ENCODE results near the gene ANKRD27. TPM values are rescaled to one million over a fixed set of nuclear protein-coding genes. Genes with fewer than 3 reads are reported as not detected.
A peak's percentile ranks its signal among the peaks of the same experiment; 100 is the strongest.

The ANKRD27 gene
- total and polyA plus RNA-seq, 2 donors, result 19.1 to 25.8 TPM

DNA sequence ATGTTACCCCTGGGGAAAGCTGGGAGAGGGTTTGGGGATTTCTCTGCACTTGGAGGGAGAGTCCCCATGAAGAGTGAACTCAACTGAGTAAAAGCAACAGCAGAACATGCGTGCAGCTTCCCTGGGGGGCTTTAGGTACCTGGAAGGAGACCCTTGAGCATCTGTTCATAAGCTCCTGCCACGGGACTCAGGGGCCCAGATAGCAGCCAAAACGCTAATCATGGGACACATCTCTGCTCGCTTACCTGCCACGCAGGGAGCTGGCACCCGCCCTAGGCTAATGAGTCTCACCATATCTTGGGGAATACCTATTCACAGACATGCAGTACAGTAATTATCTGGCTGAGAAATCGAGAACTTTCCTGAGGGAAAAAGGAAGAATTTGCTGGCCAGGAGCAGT is 60.1 kb downstream of the ANKRD27 start:
- 98% methylated on average over 7 of the region's 7 CpGs for WGBS
- H3K27me3 ChIP-seq (ENCODE audit: control insufficient read depth in 2 of 2, insufficient read depth in 1 of 2, low read length in 1 of 2), result no peaks in the 10 kb centered on the region
- H3K36me3 ChIP-seq (ENCODE audit: control insufficient read depth in 2 of 2, insufficient read depth in 2 of 2, low read length in 1 of 2), result peaks cover 45 to 50% of the 10 kb centered on the region in 2 donors
- DNase-seq (ENCODE audit: low read depth in 6 of 9, low spot score in 9 of 9), result no peak
- no peaks in the 10 kb centered on the region for H3K4me1 ChIP-seq (ENCODE audit: control insufficient read depth in 2 of 2, insufficient read depth in 2 of 2, low read length in 2 of 2)
- H3K9me3 ChIP-seq (ENCODE audit: control insufficient read depth in 2 of 2, insufficient read depth in 1 of 2, low read length in 1 of 2), result no peaks in the 10 kb centered on the region
- no peak overlapping the region for H3K4me3 ChIP-seq (ENCODE audit: low read length in 2 of 2)
- no peak overlapping the region for H3K27ac ChIP-seq (ENCODE audit: low read depth in 1 of 2, low read length in 1 of 2)

DNA sequence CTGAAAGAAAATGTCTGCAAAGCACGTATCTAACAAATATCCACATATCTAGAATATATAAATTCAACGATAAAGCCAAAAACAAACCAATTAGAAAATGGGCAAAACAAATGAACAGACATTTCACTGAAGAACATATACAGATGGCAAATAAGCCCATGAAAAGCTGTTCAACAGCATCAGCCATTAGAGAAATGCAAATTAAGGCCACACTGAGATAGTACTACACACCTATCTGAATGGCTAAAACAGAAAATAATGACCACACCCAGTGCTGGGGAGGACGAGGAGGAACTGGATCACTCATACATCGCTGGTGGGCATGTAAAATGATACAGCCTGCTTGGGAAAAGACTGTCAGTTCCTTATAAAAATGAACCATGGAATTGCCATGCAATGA is 62.0 kb downstream of the ANKRD27 start:
- no peak overlapping the region for H3K4me3 ChIP-seq (ENCODE audit: low read length in 2 of 2)
- no peaks in the 10 kb centered on the region for H3K27me3 ChIP-seq (ENCODE audit: control insufficient read depth in 2 of 2, insufficient read depth in 1 of 2, low read length in 1 of 2)
- H3K4me1 ChIP-seq (ENCODE audit: control insufficient read depth in 2 of 2, insufficient read depth in 2 of 2, low read length in 2 of 2), result no peaks in the 10 kb centered on the region
- 87% methylated on average over 4 of the region's 4 CpGs for WGBS
- no peak overlapping the region for H3K27ac ChIP-seq (ENCODE audit: low read depth in 1 of 2, low read length in 1 of 2)
- DNase-seq (ENCODE audit: low read depth in 6 of 9, low spot score in 9 of 9), result no peak
- peaks cover 40 to 41% of the 10 kb centered on the region in 2 donors for H3K36me3 ChIP-seq (ENCODE audit: control insufficient read depth in 2 of 2, insufficient read depth in 2 of 2, low read length in 1 of 2)
- no peaks in the 10 kb centered on the region for H3K9me3 ChIP-seq (ENCODE audit: control insufficient read depth in 2 of 2, insufficient read depth in 1 of 2, low read length in 1 of 2)

DNA sequence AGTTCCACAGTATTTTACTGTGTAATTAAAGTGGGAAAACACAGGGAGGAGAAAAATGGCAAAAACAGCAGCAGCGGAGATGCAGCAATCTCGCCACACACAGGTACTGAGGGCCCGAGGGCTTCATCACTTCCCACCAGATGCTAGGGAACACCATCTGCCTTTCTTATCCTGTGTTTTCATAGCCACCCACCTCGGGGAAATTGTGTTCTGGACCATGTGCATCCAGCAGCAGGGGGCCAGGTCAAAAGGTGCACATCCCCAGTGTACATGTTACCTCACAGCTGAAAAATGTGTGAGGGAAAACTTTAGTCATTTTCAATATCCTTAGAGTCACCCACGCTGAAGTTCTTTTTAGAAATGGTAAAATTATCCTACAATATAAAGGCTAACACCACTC is 63.8 kb downstream of the ANKRD27 start:
- H3K4me3 ChIP-seq (ENCODE audit: low read length in 2 of 2), result no peak overlapping the region
- H3K9me3 ChIP-seq (ENCODE audit: control insufficient read depth in 2 of 2, insufficient read depth in 1 of 2, low read length in 1 of 2), result no peaks in the 10 kb centered on the region
- H3K36me3 ChIP-seq (ENCODE audit: control insufficient read depth in 2 of 2, insufficient read depth in 2 of 2, low read length in 1 of 2), result peaks cover 44 to 46% of the 10 kb centered on the region in 2 donors

DNA sequence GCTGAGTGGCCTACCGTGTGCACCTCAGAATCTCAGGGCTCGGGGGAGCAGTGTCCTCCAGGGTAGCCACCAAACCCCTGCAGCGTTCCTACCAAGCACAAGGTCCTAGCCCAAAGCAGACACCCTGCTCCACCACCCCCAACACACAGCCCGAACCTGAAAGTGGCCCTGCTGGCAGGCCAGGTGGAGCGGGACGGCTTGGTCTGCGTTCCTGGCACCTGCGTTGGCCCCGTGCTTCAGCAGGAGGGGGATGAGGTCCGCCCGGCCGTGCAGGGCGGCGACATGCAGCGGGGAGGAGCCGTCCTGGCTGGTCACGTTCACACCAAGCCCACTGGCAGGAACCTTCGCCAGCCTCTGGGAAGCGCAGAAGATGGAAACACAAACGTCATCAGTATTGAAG is 67.5 kb downstream of the ANKRD27 start:
- no peak for DNase-seq (ENCODE audit: low read depth in 6 of 9, low spot score in 9 of 9)
- Histone ChIP-seq H3K4me1 (ENCODE audit: control insufficient read depth in 2 of 2, insufficient read depth in 2 of 2, low read length in 2 of 2) (no peaks in the 10 kb centered on the region), H3K9me3 (ENCODE audit: control insufficient read depth in 2 of 2, insufficient read depth in 1 of 2, low read length in 1 of 2) (no peaks in the 10 kb centered on the region), H3K4me3 (ENCODE audit: low read length in 2 of 2) (no peak overlapping the region), H3K27ac (ENCODE audit: low read depth in 1 of 2, low read length in 1 of 2) (no peak overlapping the region), H3K27me3 (ENCODE audit: control insufficient read depth in 2 of 2, insufficient read depth in 1 of 2, low read length in 1 of 2) (no peaks in the 10 kb centered on the region), H3K36me3 (ENCODE audit: control insufficient read depth in 2 of 2, insufficient read depth in 2 of 2, low read length in 1 of 2) (peaks cover 44 to 54% of the 10 kb centered on the region in 2 donors)
- 98% methylated on average over 20 of the region's 20 CpGs for WGBS

More for the DNA sequence above, 63.8 kb downstream of the ANKRD27 start:
- Histone ChIP-seq H3K4me1 (ENCODE audit: control insufficient read depth in 2 of 2, insufficient read depth in 2 of 2, low read length in 2 of 2) (no peaks in the 10 kb centered on the region), H3K27me3 (ENCODE audit: control insufficient read depth in 2 of 2, insufficient read depth in 1 of 2, low read length in 1 of 2) (no peaks in the 10 kb centered on the region), H3K27ac (ENCODE audit: low read depth in 1 of 2, low read length in 1 of 2) (no peak overlapping the region)
- DNase-seq (ENCODE audit: low read depth in 6 of 9, low spot score in 9 of 9), result no peak
- whole genome bisulfite sequencing, result 97% methylated on average over 5 of the region's 5 CpGs

DNA sequence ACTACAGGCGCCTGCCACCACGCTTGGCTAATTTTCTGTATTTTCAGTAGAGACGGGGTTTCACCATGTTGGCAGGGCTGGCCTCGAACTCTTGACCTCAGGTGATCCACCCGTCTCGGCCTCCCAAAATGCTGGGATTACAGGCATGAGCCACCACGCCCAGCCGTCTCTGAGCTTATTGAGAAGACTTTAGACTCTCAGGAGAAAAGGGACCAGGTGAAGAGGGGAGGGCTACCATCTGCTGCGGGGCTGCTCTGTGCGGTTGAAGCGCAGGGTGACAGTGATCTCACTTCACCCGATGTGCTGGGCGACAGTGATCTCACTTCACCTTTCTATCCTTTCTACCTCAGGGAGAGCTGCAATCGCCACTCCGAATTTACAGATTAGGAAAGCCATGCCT is 68.7 kb downstream of the ANKRD27 start:
- no peak overlapping the region for H3K4me3 ChIP-seq (ENCODE audit: low read length in 2 of 2)
- DNase-seq (ENCODE audit: low read depth in 6 of 9, low spot score in 9 of 9), result no peak
- no peaks in the 10 kb centered on the region for H3K4me1 ChIP-seq (ENCODE audit: control insufficient read depth in 2 of 2, insufficient read depth in 2 of 2, low read length in 2 of 2)
- WGBS, result 93% methylated on average over 15 of the region's 15 CpGs
- H3K27me3 ChIP-seq (ENCODE audit: control insufficient read depth in 2 of 2, insufficient read depth in 1 of 2, low read length in 1 of 2), result no peaks in the 10 kb centered on the region
- peaks cover 54 to 62% of the 10 kb centered on the region in 2 donors for H3K36me3 ChIP-seq (ENCODE audit: control insufficient read depth in 2 of 2, insufficient read depth in 2 of 2, low read length in 1 of 2)
- no peak overlapping the region for H3K27ac ChIP-seq (ENCODE audit: low read depth in 1 of 2, low read length in 1 of 2)
- H3K9me3 ChIP-seq (ENCODE audit: control insufficient read depth in 2 of 2, insufficient read depth in 1 of 2, low read length in 1 of 2), result no peaks in the 10 kb centered on the region

DNA sequence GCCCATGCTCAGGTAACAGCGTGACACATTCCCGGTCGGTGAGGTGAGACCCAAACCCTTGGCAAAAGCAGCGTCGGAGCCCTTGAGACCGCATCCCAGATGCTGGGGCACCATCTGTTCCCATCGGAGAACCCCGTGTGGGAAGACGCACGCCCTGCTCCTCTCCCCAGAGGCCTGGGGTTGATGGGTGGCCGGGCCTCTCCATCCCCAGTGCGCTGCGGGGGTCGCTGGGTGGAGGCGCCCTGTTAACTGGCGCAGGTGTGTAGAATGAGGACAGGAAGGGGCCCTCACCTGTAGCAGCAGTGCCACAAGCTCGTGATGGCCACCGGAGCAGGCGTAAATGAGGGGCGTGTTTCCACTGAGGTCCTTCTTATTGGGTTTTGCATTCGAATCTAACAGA is 69.4 kb downstream of the ANKRD27 start:
- WGBS, result 97% methylated on average over 21 of the region's 21 CpGs
- H3K27me3 ChIP-seq (ENCODE audit: control insufficient read depth in 2 of 2, insufficient read depth in 1 of 2, low read length in 1 of 2), result no peaks in the 10 kb centered on the region
- H3K9me3 ChIP-seq (ENCODE audit: control insufficient read depth in 2 of 2, insufficient read depth in 1 of 2, low read length in 1 of 2), result no peaks in the 10 kb centered on the region
- H3K4me3 ChIP-seq (ENCODE audit: low read length in 2 of 2), result no peak overlapping the region
- no peaks in the 10 kb centered on the region for H3K4me1 ChIP-seq (ENCODE audit: control insufficient read depth in 2 of 2, insufficient read depth in 2 of 2, low read length in 2 of 2)
- H3K27ac ChIP-seq (ENCODE audit: low read depth in 1 of 2, low read length in 1 of 2), result no peak overlapping the region
- H3K36me3 ChIP-seq (ENCODE audit: control insufficient read depth in 2 of 2, insufficient read depth in 2 of 2, low read length in 1 of 2), result peaks cover 51 to 60% of the 10 kb centered on the region in 2 donors
- no peak for DNase-seq (ENCODE audit: low read depth in 6 of 9, low spot score in 9 of 9)

DNA sequence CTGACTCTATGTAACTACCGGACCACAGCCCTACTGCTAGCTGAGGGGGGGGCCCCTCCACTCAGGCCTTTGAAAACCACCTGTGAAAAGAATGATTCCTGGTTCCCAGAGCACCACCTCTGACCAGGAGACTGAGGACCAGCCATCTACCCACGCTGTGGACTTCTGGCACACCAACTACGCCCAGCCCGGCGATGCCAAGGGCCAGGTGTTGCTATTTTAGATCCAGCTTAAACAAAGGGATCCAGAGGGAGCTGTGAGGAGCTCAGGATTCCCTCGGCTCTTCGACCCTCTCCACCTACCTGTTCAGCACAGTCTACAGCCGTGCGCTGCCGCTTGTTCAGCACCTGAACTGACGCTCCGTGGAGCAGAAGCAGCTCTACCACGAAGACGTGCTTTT is 71.0 kb downstream of the ANKRD27 start:
- Histone ChIP-seq H3K27ac (ENCODE audit: low read depth in 1 of 2, low read length in 1 of 2) (no peak overlapping the region), H3K36me3 (ENCODE audit: control insufficient read depth in 2 of 2, insufficient read depth in 2 of 2, low read length in 1 of 2) (peaks cover 51 to 62% of the 10 kb centered on the region in 2 donors)

DNA sequence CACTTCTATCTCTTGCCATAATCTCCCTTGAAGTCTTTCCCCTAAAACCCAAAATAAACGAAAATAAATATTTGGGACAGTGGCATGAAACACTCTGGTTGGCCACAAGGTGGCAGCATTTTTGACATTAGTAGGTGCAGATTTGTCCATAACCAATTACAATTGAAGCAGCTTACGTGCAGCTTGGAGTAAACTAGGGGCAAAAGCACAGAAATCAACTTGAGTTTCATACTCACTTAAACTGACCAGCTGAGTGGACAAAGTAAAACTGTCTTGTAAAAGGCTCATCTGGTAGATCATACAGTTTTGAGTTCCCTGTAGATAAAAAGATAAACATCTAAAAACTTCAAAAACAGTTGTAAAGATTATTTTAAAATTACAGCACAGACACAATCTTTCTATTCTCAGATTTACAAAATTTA is 75.2 kb downstream of the ANKRD27 start:
- DNase-seq (ENCODE audit: low read depth in 6 of 9, low spot score in 9 of 9), result peak in 8 of 9 donors; percentile 18 to 76 (median 52)
- H3K9me3 ChIP-seq (ENCODE audit: control insufficient read depth in 2 of 2, insufficient read depth in 1 of 2, low read length in 1 of 2), result no peaks in the 10 kb centered on the region

More for the DNA sequence above, 71.0 kb downstream of the ANKRD27 start:
- Histone ChIP-seq H3K9me3 (ENCODE audit: control insufficient read depth in 2 of 2, insufficient read depth in 1 of 2, low read length in 1 of 2) (no peaks in the 10 kb centered on the region), H3K27me3 (ENCODE audit: control insufficient read depth in 2 of 2, insufficient read depth in 1 of 2, low read length in 1 of 2) (no peaks in the 10 kb centered on the region), H3K4me3 (ENCODE audit: low read length in 2 of 2) (no peak overlapping the region), H3K4me1 (ENCODE audit: control insufficient read depth in 2 of 2, insufficient read depth in 2 of 2, low read length in 2 of 2) (no peaks in the 10 kb centered on the region)
- WGBS, result 99% methylated on average over 14 of the region's 14 CpGs
- DNase-seq (ENCODE audit: low read depth in 6 of 9, low spot score in 9 of 9), result no peak

DNA sequence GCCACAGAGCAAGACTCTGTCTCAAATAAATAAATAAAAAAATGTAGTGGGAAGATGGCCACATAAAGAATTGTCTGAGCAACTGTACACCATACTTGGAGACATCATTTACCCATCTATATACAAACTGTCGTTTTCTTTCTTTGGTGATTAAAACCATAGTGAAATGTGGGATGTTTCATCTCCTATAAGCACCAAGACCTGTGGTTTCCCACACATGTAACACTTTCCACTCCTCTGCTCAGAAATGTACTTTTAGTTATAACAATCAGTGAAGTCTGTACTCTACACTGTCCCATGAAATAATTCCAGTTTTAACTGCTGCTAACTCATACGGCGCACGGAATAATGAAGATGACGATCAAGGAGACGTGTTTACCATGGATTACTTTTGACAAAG is 75.7 kb downstream of the ANKRD27 start:
- no peak overlapping the region for H3K27ac ChIP-seq (ENCODE audit: low read depth in 1 of 2, low read length in 1 of 2)
- H3K9me3 ChIP-seq (ENCODE audit: control insufficient read depth in 2 of 2, insufficient read depth in 1 of 2, low read length in 1 of 2), result no peaks in the 10 kb centered on the region
- 88% methylated on average over 6 of the region's 6 CpGs for WGBS
- no peak for DNase-seq (ENCODE audit: low read depth in 6 of 9, low spot score in 9 of 9)
- no peaks in the 10 kb centered on the region for H3K4me1 ChIP-seq (ENCODE audit: control insufficient read depth in 2 of 2, insufficient read depth in 2 of 2, low read length in 2 of 2)
- no peaks in the 10 kb centered on the region for H3K27me3 ChIP-seq (ENCODE audit: control insufficient read depth in 2 of 2, insufficient read depth in 1 of 2, low read length in 1 of 2)
- peaks cover 53 to 65% of the 10 kb centered on the region in 2 donors for H3K36me3 ChIP-seq (ENCODE audit: control insufficient read depth in 2 of 2, insufficient read depth in 2 of 2, low read length in 1 of 2)
- H3K4me3 ChIP-seq (ENCODE audit: low read length in 2 of 2), result no peak overlapping the region

More for the DNA sequence above, 75.2 kb downstream of the ANKRD27 start:
- Histone ChIP-seq H3K27me3 (ENCODE audit: control insufficient read depth in 2 of 2, insufficient read depth in 1 of 2, low read length in 1 of 2) (no peaks in the 10 kb centered on the region), H3K27ac (ENCODE audit: low read depth in 1 of 2, low read length in 1 of 2) (no peak overlapping the region), H3K4me3 (ENCODE audit: low read length in 2 of 2) (no peak overlapping the region), H3K36me3 (ENCODE audit: control insufficient read depth in 2 of 2, insufficient read depth in 2 of 2, low read length in 1 of 2) (peaks cover 56 to 61% of the 10 kb centered on the region in 2 donors), H3K4me1 (ENCODE audit: control insufficient read depth in 2 of 2, insufficient read depth in 2 of 2, low read length in 2 of 2) (no peaks in the 10 kb centered on the region)
- 42% methylated on average over 2 of the region's 2 CpGs for WGBS

DNA sequence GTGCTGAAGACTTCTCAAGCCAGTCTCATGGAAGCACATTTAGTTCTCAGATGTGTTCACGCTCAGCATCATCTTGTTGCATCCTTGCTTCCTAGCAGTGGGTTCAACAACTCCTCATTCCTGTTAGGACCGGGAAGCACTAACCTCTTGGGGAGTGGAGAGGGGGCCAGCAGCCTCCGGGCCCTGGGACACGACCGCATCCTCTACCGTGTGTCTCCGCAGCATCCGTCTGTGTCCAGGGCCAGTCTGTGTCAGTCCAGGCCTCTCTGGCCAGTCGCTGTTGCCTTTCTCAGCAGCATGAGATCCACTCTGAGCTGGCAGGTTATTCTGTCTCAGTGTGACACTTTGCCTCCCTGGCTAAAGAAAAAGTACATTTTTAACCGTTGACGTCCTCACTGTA is 77.0 kb downstream of the ANKRD27 start:
- H3K4me1 ChIP-seq (ENCODE audit: control insufficient read depth in 2 of 2, insufficient read depth in 2 of 2, low read length in 2 of 2), result no peaks in the 10 kb centered on the region
- H3K36me3 ChIP-seq (ENCODE audit: control insufficient read depth in 2 of 2, insufficient read depth in 2 of 2, low read length in 1 of 2), result peaks cover 41 to 62% of the 10 kb centered on the region in 2 donors
- H3K27ac ChIP-seq (ENCODE audit: low read depth in 1 of 2, low read length in 1 of 2), result no peak overlapping the region
- no peaks in the 10 kb centered on the region for H3K27me3 ChIP-seq (ENCODE audit: control insufficient read depth in 2 of 2, insufficient read depth in 1 of 2, low read length in 1 of 2)
- no peak overlapping the region for H3K4me3 ChIP-seq (ENCODE audit: low read length in 2 of 2)
- no peak for DNase-seq (ENCODE audit: low read depth in 6 of 9, low spot score in 9 of 9)
- WGBS, result 97% methylated on average over 11 of the region's 11 CpGs
- H3K9me3 ChIP-seq (ENCODE audit: control insufficient read depth in 2 of 2, insufficient read depth in 1 of 2, low read length in 1 of 2), result no peaks in the 10 kb centered on the region

Data from thymus (tissue), 11 donors.